HCT116 (cell line): ENCODE data around the gene IL2RG. TPM values are rescaled to one million over a fixed set of nuclear protein-coding genes. Genes with fewer than 3 reads are reported as not detected.

ENCODE experiments used
- ATAC-seq: fragments of 200-7000 bp; cut with Tn5 transposase; 2 replicates; pipeline ENCODE4 v1.9.1; 2020; ENCODE audit warnings: mild to moderate bottlenecking, moderate library complexity
- BruUV-seq: library from RNA; stranded (reverse); fragments of 400-500 nt; replicated peaks from 2 replicates; lab custom pipeline; 2021; lab: Mats Ljungman, UMichigan
- CTCF ChIA-PET: fragments of 300-600 bp; sonication (Branson Sonifier 250); formaldehyde crosslinking; loops from one replicate; lab custom pipeline; 2021; ENCODE audit warnings: antibody characterized with exemption; lab: Charles Lee
- POLR2A ChIA-PET: fragments of 300-600, 350-600 bp; sonication (Branson Sonifier 250); formaldehyde crosslinking; loops from one replicate; lab custom pipeline; 2021; ENCODE audit warnings: antibody characterized with exemption; lab: Charles Lee
- RAD21 ChIA-PET, 2 experiments: fragments of 300-600 bp; sonication (Branson Sonifier 250); formaldehyde crosslinking; loops; one replicate each; lab custom pipeline; 2023; ENCODE audit warnings: low total read pairs in 2 of 2; ENCODE audit not compliant: uncharacterized antibody in 2 of 2, unreplicated experiment in 2 of 2, low non-redundant PET in 1 of 2; lab: Charles Lee
- DNase-seq: peaks from one replicate; pipeline ENCODE4 v3.0.0-alpha.2; 2010; ENCODE audit warnings: low read depth, low spot score
- H2AFZ ChIP-seq: fragments of 200-600 bp; shearing (Covaris generic), sonication (generic); 2 replicates; pipeline ENCODE4 v1.6.1; 2017; ENCODE audit warnings: low read depth, mixed run types, mixed read lengths, antibody characterized with exemption, low read length; ENCODE audit not compliant: poor library complexity, severe bottlenecking
- H3K27ac ChIP-seq: 2 replicates; pipeline ENCODE4 v1.5.1; 2012; ENCODE audit warnings: low read depth, low read length
- H3K27me3 ChIP-seq: fragments of 200-600 bp; sonication (generic); 2 replicates; pipeline ENCODE4 v1.6.1; 2016; ENCODE audit warnings: mixed run types, low read length, mixed read lengths; ENCODE audit not compliant: insufficient read depth
- H3K36me3 ChIP-seq, 2 experiments: fragments of 200-500 bp in 1 of 2; fragments of 200-600 bp in 1 of 2; sonication (Bioruptor generic) in 1 of 2; sonication (generic) in 1 of 2; 2 replicates each; pipeline versions ENCODE4 v1.5.1 to v1.6.1; 2014 to 2016; ENCODE audit warnings: low read length in 2 of 2, inconsistent platforms in 1 of 2, mixed read lengths in 1 of 2, mixed run types in 1 of 2; ENCODE audit not compliant: insufficient read depth in 2 of 2, control insufficient read depth in 1 of 2
- H3K4me1 ChIP-seq, 2 experiments: fragments of 200-600 bp in 1 of 2; sonication (generic) in 1 of 2; 2 replicates each; pipeline versions ENCODE4 v1.5.1 to v1.6.1; 2012 to 2017; ENCODE audit warnings: low read length in 2 of 2, inconsistent platforms in 1 of 2, mild to moderate bottlenecking in 1 of 2, mixed read lengths in 1 of 2, mixed run types in 1 of 2, moderate library complexity in 1 of 2; ENCODE audit not compliant: insufficient read depth in 2 of 2, control insufficient read depth in 1 of 2
- H3K4me2 ChIP-seq: fragments of 200-600 bp; sonication (generic); 2 replicates; pipeline ENCODE4 v1.6.1; 2017; ENCODE audit warnings: mixed run types, low read length, mixed read lengths
- H3K4me3 ChIP-seq, 2 experiments: fragments of 200-600 bp in 1 of 2; sonication (generic) in 1 of 2; replicated peaks in 1 of 2; 2 replicates each; pipeline ENCODE4 v1.5.1; 2011 to 2016; ENCODE audit warnings: low read length in 2 of 2, control low read depth in 1 of 2, low read depth in 1 of 2, mild to moderate bottlenecking in 1 of 2, mixed read lengths in 1 of 2, mixed run types in 1 of 2
- H3K79me2 ChIP-seq: fragments of 200-600 bp; sonication (generic); 2 replicates; pipeline ENCODE4 v1.6.1; 2017; ENCODE audit warnings: mild to moderate bottlenecking, mixed run types, low read length, moderate library complexity, mixed read lengths; ENCODE audit not compliant: insufficient read depth
- H3K9ac ChIP-seq: fragments of 200-600 bp; sonication (generic); 2 replicates; pipeline ENCODE4 v1.6.1; 2016; ENCODE audit warnings: low read length, mixed read lengths
- H3K9me2 ChIP-seq: fragments of 200-600 bp; sonication (generic), shearing (Covaris generic); 2 replicates; pipeline ENCODE4 v1.6.1; 2017; ENCODE audit warnings: mixed run types, mild to moderate bottlenecking, moderate library complexity; ENCODE audit not compliant: insufficient read depth
- H3K9me3 ChIP-seq, 2 experiments: fragments of 200-500 bp in 1 of 2; fragments of 200-600 bp in 1 of 2; sonication (Bioruptor generic) in 1 of 2; sonication (generic) in 1 of 2; 2 replicates each; pipeline ENCODE4 v1.6.1; 2014 to 2017; ENCODE audit warnings: low read length in 2 of 2, mixed read lengths in 2 of 2, inconsistent platforms in 1 of 2, low read depth in 1 of 2, mild to moderate bottlenecking in 1 of 2, mixed run types in 1 of 2, moderate library complexity in 1 of 2; ENCODE audit not compliant: control insufficient read depth in 1 of 2, insufficient read depth in 1 of 2
- H4K20me1 ChIP-seq: fragments of 200-600 bp; sonication (generic), shearing (Covaris generic); 2 replicates; pipeline ENCODE4 v1.6.1; 2017; ENCODE audit warnings: mixed run types, mild to moderate bottlenecking, moderate library complexity; ENCODE audit not compliant: insufficient read depth
- EZH2phosphoT487 ChIP-seq: fragments of 200-600 bp; IDR thresholded peaks from 2 replicates; pipeline ENCODE4 v1.6.1; 2018; ENCODE audit warnings: antibody characterized with exemption, borderline replicate concordance
- JUND ChIP-seq: IDR thresholded peaks from 2 replicates; pipeline ENCODE4 v1.6.1; 2012
- MAX ChIP-seq: IDR thresholded peaks from 2 replicates; pipeline ENCODE4 v1.6.1; 2012
- SIN3A ChIP-seq: IDR thresholded peaks from 2 replicates; pipeline ENCODE4 v1.6.1; 2012; ENCODE audit warnings: low read depth
- ZBTB33 ChIP-seq: IDR thresholded peaks from 2 replicates; pipeline ENCODE4 v1.6.1; 2011; ENCODE audit warnings: mild to moderate bottlenecking, low read length, moderate library complexity; ENCODE audit not compliant: insufficient replicate concordance; ENCODE audit errors: extremely low read depth
- ZFX ChIP-seq: fragments of 450-650 bp; IDR thresholded peaks from 2 replicates; pipeline ENCODE4 v1.6.1; 2017
- intact Hi-C: fragments of 100-400 bp; cut with micrococcal nuclease; formaldehyde crosslinking; loops from 2 replicates; pipeline ENCODE4 v1.10.0; 2022
- total RNA-seq: library from RNA; stranded (reverse); gene quantifications from one replicate; pipeline ENCODE4 v1.2.1, GENCODE V29; 2021; ENCODE audit not compliant: unreplicated experiment
- TF ChIP-seq, protein P1 (sequence below): IDR thresholded peaks from 2 replicates; pipeline ENCODE4 v1.6.1; 2012; ENCODE audit warnings: low read depth

The IL2RG gene
- total RNA-seq, 1 experiment from 2014 or later, result 0.64 TPM

DNA sequence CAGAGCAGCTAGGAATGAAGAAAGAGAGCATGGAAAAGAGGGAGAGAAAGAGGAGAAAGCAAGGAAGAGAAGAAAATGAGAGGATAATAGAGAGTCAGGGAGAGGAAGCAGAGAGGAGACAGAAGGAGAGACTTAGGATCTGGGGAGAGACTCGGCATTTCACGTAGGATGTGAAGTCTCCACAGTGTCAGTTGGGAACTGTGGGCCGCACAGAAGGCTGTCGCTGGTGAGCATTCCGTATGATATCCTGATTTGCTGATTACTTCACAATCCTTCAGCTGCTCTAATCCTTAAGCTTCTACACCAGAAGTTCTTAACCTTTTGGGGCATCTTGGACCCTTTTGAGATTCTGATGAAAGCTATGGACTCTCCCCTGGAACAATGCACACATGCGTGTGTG, 47.2 kb upstream of the IL2RG start:
- no TSS peak for BruUV-seq
- H4K20me1 ChIP-seq, result no peaks in the 10 kb centered on the region
- ChIA-PET RAD21 (no interaction called here), CTCF (no interaction called here), POLR2A (no interaction called here)
- no peaks in the 10 kb centered on the region for H3K27me3 ChIP-seq
- TF ChIP-seq EZH2phosphoT487, result no peak
- no peak for TF ChIP-seq ZBTB33
- no peak for TF ChIP-seq SIN3A
- TF ChIP-seq MAX, result no peak
- TF ChIP-seq, protein P1, sequence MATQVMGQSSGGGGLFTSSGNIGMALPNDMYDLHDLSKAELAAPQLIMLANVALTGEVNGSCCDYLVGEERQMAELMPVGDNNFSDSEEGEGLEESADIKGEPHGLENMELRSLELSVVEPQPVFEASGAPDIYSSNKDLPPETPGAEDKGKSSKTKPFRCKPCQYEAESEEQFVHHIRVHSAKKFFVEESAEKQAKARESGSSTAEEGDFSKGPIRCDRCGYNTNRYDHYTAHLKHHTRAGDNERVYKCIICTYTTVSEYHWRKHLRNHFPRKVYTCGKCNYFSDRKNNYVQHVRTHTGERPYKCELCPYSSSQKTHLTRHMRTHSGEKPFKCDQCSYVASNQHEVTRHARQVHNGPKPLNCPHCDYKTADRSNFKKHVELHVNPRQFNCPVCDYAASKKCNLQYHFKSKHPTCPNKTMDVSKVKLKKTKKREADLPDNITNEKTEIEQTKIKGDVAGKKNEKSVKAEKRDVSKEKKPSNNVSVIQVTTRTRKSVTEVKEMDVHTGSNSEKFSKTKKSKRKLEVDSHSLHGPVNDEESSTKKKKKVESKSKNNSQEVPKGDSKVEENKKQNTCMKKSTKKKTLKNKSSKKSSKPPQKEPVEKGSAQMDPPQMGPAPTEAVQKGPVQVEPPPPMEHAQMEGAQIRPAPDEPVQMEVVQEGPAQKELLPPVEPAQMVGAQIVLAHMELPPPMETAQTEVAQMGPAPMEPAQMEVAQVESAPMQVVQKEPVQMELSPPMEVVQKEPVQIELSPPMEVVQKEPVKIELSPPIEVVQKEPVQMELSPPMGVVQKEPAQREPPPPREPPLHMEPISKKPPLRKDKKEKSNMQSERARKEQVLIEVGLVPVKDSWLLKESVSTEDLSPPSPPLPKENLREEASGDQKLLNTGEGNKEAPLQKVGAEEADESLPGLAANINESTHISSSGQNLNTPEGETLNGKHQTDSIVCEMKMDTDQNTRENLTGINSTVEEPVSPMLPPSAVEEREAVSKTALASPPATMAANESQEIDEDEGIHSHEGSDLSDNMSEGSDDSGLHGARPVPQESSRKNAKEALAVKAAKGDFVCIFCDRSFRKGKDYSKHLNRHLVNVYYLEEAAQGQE, result no peak
- no peak for TF ChIP-seq JUND
- TF ChIP-seq ZFX, result no peak
- intact Hi-C loops, result no loop called here
- no peak overlapping the region for H3K4me3 ChIP-seq
- no peaks in the 10 kb centered on the region for H3K9me2 ChIP-seq
- no peak overlapping the region for H3K9ac ChIP-seq
- no peak overlapping the region for H3K4me2 ChIP-seq
- no peaks in the 10 kb centered on the region for H3K36me3 ChIP-seq
- no peaks in the 10 kb centered on the region for H3K4me1 ChIP-seq
- no peaks in the 10 kb centered on the region for H3K79me2 ChIP-seq
- no peak for DNase-seq
- no peak overlapping the region for H3K27ac ChIP-seq
- H2AFZ ChIP-seq, result no peak overlapping the region
- no peak for ATAC-seq
- H3K9me3 ChIP-seq, result no peaks in the 10 kb centered on the region
